NCI-H1105 (cell line): Measurements from ENCODE around the gene CNOT6.

Source experiments
- DNase-seq: peaks from one replicate; lab custom pipeline; 2025; lab: John Stamatoyannopoulos, UW

CNOT6 gene

DNA sequence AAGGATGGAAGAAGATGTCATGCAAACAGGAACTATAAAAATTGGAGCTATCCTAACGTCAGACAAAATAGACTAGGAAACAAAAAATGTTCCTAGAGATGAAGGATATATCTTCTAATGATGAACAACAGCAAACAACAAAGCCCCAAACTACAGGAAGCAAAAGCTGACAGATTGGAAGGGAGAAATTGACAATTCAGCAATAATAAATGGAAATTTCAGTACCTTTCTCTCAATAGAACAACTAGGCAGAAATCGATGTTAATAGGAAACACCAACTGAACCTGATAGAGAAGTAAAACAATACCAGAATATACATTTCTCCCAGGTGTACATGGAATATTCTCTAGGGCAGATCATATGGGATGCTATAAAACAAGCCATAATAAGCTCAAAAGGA, 89.6 kb downstream of the CNOT6 start:
- DNase-seq: no peak

DNA sequence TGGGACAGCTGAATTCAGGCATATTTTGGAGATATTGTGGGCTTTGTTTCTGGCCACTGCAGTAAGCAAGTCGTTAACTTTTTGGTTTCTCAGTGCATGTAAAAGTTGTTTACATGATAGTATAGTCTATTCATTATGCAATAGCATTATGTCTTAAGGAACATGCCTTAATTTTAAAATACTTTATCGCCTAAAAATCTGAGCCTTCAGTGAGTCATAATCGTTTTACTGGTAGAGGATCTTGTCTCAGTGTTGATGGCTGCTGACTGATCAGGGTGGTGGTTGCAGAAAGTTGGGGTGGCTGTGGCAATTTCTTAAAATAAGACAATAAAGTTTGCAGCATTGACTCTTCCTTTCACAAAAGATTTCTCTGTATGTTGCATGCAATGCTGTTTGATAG, 92.0 kb downstream of the CNOT6 start:
- no peak for DNase-seq

DNA sequence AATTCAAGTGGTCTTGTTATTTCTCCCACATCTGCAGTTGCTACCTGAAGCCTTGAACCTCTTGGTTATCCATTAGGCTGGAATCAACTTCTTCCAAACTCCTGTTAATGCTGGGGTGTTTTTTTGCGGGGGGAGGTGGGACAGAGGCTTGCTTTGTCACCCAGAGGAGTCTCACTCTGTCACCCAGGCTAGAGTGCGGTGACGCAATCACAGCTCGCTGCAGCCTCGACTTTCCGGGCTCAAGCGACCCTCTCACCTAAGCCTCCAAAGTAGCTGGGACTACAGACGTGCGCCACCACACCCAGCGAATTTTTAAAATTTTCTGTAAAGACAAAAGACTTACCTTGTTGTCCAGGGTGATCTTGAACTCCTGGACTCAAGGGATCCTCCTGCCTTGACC, 92.7 kb downstream of the CNOT6 start:
- no peak for DNase-seq

DNA sequence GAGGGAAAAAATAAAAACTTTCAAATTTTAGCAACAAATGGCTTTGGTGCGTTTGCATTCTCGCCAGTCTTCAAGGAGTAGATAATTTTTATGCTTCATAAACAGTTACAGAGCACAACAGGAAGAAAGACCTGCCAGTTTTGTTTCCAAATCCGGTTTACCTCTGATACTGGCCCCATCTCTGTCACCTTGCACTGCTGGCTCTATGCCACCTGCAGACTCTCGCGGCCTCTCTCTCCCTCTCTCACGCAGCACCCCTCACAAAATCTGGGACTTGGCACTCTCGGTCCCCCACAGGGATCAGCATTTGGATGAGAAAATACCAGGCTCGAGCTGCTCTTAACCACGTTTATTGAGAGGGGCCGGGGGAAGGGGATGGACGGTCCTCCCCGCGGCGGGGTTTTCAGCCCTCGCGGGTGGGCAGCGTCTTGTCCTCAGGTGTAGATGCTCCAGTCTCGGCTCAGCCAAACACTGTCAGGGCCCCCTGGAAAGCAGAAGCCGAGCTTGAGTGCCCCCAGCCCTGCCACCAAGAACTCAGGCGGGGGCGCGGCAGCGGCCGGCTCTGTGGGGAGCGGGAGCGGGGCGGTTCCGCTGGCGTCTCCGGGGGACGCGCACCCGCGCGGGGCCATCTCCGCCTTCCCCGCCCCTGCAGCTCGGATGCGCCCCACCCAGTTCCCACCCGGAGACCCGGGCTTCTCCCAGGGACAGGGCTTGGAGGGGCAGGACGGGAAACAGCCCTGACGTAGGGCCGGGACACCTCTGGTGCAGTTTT, 95.8 kb downstream of the CNOT6 start:
- DNase-seq: no peak

DNA sequence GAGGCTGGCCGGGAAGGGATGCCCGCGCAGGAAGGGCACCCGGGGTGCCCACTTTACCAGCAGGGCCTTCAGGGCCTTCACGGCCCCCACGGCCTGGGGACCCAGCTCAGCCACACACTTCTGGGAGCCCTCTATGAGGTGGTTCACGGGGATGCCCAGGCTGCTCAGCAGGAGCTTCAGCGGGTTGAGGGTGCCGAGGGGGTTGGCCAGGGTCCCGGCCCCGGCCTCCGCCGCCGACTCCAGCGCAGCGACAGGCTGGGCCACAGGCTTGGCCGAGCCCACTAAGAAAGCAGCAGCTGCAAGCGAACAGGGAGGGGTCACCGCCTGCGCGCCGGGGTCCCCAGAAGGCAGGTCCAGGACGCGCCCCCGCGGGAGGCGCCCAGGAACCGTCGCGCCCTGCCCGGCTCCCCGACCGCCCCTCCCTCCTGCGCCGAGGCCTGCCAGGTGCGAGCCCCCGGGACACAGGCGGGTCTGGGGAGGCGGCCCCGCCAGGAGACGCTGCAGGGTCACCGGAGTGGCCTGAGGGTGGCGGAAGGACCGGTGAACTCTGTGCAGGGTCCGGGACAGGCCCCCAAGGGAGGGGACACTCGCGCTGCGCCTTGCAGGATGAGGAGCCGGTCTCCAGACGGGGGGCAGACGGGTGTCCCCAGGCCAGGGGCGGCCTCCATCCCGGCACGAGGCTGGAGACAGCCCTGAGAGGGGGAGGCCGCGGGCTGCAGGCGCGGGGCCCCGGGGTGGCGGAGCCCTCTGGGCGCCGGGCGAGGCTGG, 96.5 kb downstream of the CNOT6 start:
- DNase-seq: no peak

DNA sequence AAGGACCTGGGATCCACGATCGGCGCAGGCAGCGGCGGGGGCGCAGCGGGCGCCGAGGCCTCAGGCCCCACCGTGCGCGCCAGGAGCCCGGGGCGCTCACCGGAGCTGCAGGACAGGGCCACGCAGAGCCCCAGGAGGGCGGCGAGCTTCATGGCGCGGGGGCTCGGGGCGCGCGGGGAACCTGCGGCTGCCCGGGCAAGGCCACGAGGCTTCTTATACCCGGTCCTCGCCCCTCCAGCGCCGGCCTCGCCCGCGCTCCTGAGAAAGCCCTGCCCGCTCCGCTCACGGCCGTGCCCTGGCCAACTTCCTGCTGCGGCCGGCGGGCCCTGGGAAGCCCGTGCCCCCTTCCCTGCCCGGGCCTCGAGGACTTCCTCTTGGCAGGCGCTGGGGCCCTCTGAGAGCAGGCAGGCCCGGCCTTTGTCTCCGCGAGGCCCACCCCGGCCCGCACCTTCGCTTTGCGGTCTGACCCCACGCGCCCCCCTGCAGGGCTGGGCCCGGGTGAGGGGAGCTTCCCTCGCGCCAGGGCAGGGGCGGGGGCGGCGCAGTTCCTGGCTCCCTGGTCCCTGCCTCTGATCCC, 97.2 kb downstream of the CNOT6 start, which contains the start of gene SCGB3A1:
Gene SCGB3A1 (minus strand): TSS at position 189 of the 577 bp plus-strand sequence. CDS start 37 bp downstream, at position 152.
- no peak for DNase-seq

DNA sequence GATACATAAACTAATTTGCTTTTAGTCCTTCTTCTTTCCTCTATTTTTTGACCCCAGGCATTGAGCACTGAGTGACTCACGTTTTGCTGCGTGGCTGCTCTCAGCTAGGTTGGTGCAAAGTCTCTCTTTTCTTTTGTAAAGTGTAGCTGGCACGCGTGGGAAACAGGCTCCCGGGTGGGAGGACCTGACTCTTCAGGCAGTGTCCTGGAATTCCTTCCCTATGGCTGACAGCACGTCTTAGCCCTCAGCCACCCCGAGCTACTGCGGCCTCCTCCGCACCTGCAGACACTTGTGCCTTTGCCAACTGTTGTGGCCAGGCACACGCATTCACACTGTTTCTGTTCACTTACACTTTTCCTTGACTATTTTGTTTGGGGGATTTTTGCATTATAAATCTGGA, 98.0 kb downstream of the CNOT6 start:
- DNase-seq: no peak

DNA sequence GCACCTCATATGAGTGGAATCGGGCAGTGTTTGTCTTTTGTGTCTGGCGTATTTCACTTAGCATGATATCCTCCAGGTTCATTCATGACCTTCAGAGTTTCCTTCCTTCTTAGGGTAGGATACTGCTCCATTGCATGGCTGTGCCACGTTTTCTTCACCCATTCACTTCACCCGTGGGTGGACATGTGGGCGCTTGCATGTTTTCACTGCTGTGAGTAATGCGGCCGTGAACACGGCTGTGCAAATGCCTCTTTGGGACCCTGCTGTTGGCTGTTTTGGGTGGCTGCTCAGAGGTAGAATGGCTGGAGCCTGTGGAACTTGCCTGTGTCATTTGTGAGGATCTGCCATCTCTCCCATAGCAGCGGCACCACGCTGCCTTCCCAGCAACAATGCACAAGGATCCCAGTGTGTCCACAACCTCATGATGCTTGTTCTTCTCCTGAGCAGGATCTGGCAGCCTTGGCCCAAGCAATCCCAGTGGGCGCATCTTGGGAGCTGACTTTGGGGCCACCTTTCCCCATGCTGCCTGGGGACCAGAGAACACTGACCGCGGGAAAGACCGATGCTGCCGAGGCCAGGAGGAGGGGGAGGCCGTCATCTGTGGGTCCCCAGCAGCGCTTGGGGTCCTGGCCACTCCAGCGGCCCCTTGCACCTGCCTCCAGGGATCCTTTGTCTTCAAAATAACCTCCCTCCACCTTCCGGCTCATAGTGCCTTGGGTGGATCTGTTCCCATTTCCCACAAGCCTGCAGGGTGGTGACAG, 99.4 kb downstream of the CNOT6 start:
- no peak for DNase-seq

DNA sequence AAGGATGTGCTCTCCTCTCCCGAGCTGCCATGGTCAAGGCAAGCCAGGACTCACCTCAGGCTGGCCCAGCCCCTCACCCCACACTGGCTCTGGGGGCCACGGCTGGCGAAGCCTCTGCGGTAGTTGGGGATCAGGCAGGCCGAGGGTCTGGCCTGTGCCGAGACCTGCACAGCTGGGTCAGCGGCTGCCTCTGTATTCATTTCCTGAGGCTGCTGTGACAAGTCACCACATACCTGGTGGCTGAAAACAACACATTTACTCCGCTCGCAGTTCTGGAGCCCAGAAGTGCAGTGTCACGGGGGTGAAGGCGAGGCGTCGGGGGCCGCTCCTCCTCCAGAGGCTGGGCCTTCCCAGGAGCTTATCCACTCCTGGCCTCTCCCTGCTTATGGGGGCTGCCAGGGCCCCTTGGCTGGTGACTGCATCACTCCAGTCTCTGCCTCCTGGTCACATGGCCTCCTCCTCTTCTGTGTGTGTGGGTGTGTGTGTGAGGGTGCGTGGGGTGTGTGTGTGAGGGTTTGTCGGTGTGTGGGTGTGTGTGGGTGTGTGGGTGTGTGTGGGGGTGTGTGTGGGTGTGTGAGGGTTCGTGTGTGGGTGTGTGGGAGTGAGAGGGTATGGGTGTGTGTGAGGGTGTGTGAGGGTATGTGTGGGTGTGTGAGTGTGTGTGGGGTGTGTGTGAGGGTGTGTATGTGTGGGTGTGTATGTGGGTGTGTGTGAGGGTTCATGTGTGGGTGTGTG, 100.3 kb downstream of the CNOT6 start:
- DNase-seq: no peak

DNA sequence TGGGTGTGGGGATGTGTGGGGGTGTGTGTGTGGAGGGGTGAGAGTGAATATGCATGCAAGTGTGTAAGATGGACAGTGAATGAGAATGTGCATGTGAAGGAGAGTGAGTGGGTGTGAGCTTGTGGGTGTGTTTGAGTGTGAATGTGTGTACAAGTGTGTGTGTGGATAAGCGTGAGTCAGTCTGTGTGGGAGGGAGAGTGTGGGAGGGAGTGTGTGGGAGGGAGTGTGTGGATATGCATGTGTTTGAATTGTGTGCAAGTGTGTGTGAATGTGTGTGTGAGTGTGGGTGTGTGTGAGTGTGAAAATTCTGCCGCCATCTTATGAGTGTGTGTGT, 100.8 kb downstream of the CNOT6 start:
- no peak for DNase-seq

DNA sequence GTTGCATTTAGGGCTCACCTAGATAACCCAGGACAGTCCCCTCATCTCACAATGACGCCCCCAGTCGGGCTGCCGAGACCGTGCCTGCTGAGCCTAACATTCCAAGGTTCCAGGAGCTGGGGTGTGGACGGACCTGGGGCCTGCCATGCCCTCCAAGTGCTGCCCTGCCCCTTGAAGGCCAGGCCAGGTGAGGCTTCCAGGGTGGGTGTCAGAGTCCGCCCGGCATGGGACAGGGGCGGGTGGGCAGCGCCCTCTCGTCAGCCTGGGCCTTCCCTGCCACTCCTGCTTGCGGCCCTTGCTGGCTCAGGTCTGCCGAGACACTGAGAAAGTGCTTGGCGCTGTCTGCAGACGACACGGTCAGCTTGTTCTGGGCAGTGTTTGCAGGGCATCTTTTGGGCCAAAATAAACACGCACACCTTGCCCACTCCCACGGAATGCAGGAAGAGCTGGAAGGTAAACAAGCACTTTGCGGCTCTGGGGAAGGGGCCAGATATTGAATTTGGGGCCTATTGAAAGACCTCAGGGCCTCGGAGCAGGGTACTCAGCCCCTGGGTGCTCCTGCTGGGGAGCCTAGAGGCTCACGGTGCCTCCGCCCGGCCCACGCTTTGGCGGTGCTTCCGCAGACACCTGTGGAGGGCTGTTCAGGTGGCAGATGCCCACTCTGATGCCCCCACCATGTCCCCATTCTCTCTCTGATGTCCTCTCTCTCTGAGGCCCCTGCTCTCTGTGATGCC, 101.4 kb downstream of the CNOT6 start:
- no peak for DNase-seq

DNA sequence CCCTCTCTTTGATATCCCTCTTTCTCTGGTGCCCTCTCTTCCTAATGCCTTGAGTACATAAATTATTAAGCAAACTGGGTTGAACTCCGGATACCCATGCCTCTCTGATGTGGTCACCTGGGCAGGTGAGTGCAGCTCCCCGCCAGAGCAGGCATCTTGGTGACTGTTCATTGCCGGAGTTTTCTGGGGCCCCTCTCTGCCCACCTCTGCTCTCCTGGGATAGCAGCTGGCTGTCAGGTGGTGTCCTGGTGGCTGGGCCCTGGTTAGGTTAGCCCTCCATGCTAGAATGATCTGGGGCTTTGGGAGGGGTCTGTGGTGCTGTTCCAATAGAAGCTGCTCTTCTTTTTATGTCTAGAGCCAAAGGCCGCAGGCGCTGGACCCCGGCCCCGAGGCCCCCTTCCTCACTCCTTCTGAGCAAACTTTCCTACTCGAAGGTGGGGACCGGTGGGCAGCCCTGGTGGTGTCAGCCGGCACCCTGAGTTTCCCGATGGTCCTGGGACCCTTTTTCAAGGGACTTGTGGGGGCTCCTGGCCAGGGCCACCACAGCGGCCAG, 102.0 kb downstream of the CNOT6 start:
- no peak for DNase-seq

DNA sequence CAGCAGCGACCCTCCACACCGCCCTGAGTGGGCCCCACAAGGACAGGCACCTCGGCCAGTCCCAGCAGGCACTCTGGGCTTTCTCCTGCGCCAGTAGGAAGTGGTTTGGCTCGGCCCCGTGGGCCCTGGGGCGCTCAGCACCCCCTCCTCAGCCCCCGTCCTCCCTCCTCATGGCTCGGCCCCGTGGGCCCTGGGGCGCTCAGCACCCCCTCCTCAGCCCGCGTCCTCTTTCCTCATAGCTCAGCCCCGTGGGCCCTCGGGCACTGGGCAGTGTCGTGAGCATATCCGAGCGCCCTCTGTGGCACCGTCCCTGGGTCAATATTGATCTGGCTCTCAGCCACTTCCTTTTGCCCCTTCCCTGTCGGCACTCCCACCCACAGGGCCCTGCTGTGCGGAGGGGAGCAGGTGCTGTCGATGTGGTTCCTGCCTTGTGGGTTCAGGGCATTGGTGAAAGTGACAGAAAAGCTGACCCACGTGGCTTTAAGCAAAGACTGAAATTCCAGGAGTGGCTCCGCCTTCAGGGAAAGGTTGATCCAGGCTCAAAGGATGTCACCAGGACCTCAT, 102.6 kb downstream of the CNOT6 start:
- DNase-seq: no peak

DNA sequence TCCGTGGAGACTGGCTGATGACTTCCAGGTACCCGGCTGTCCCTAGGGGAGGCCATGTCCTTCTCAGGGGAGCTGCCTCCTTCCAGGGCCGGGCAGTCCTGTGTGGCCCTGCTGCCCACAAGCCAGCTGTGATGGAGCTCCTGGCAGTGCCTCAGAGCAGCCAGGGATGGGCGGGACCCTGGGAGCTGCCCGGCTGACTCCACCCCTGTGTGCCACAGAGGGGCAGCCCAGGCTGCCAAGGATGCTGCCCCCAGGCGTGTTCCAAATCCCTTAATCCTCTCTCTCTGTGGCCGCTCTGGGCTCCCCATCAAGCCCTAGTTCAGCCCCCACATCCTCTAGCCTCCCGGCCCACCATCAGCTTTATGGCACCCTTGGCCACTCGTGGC, 104.1 kb downstream of the CNOT6 start:
- no peak for DNase-seq

DNA sequence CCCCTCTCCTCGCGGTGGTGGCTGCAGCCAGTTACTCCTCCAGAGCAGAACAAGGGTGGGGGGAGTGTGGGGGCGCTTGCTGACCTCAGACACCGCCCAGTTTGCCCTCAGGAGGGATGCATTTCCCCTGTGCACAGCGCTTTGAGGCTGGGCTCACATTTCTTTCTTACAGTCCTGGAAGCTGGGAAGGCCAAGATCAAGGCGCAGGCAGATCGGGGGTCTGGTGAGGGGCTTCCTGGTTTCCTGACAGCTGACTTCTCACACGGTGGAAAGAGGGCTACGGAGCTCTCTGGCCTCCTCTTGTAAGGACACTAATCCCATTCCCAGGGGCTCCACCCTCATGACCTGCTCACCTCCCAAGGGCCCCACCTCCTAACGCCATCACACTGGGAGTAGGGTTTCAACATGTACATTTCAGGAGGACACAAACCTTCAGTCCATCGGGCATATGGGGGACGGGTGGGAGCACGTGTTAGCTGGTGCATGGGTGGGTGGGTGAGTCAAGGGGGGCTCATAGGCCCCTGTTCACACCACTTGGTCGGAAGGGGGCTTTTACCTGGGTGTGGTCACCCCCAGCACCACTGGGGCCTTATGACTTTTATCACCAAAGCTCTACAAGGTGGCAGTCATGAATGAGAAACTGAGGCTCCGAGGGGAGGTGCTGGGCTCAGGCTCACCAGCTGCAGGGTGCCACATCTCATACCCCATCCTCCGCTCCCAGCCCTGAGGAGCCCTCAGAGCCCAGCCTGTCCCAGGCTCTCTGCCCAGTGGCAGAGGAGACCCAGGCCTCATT, 104.8 kb downstream of the CNOT6 start:
- no peak for DNase-seq

DNA sequence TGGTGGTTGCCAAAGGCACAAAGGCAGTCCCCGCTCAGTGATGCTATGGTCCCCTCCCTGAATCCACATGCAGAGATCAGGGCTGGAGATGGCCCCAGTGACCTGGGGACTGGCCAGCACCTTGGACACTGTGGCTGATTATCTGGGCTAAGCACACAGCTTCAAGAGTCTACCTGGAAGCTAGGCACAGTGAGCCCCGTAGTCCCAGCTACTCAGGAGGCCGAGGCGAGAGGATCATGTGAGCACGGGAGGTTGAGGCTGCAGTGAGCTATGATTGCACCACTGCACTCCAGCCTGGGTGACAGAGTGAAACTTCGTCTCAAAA, 105.4 kb downstream of the CNOT6 start:
- no peak for DNase-seq

DNA sequence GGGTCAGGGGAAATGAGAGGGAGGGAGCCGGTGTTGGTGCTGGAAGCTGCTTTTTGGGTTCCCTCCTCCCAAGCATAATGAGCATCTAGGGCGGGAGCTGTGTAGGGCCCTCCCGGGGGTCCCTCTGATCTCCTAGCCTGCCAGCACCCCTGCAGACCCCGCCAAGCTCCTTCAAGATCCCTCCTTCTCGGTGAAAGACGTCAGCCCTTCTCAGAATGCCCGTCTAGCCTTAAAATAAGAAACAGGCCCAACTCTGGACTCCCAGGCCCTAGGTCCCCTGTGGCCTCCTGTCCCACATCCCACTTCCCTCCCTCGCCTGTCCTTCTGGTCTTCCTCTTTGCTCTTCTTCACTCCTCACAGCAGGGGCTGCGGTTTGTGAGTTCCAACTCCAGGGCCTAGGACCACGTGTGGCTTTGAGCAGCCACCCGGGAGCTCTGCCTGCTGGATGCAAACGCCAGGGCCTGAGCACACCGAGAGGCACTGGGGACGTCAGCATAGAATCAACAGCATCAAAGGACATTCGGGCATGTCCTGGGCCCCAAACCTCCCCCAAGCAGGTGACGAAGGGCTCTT, 105.9 kb downstream of the CNOT6 start:
- no peak for DNase-seq

DNA sequence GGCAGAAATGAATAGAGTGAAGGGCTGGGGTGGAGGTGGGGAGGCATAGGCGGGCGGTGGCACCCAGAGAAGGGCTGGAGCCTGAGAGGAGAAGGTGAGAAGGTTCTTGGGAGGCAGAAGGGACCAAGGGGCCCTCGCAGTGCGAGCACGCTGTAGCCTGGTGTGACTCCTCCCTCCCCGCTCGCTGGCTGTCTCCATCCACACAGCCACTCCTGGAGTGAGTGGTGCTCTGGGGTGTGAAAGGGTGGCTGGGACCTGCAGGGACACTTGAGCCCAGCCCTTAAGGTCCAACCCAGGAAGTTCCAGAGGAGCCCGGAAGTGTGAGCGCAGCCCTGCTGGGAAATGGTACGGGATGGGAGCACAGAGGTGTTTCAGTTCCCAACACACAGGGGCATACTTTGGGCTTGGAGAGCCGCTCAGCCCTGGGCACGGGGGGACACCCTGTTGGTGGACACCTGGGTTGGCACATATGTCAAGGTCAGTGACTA, 106.4 kb downstream of the CNOT6 start:
- no peak for DNase-seq
